Parathyroid adenoma (tissue), 2 donors: ENCODE measurements around the gene RETNLB.

Experiments used
- H2AFZ ChIP-seq: fragments of 300-600 bp; sonication (generic); one replicate; pipeline ENCODE4 v1.7.0; 2017; ENCODE audit warnings: antibody characterized with exemption, mild to moderate bottlenecking
- H3K27ac ChIP-seq: fragments of 300-600 bp; sonication (generic); one replicate; pipeline ENCODE4 v1.7.0; 2017
- H3K27me3 ChIP-seq: fragments of 300-600 bp; sonication (generic); one replicate; pipeline ENCODE4 v1.7.0; 2017; ENCODE audit warnings: low read length; ENCODE audit not compliant: control insufficient read depth, insufficient read depth
- H3K36me3 ChIP-seq: fragments of 300-600 bp; sonication (generic); one replicate; pipeline ENCODE4 v1.7.0; 2017; ENCODE audit warnings: low read length; ENCODE audit not compliant: control insufficient read depth, insufficient read depth
- H3K4me1 ChIP-seq: fragments of 300-600 bp; sonication (generic); one replicate; pipeline ENCODE4 v1.7.0; 2017; ENCODE audit warnings: control low read depth
- H3K4me2 ChIP-seq: fragments of 300-600 bp; sonication (generic); one replicate; pipeline ENCODE4 v1.7.0; 2017; ENCODE audit warnings: low read length
- H3K4me3 ChIP-seq: fragments of 300-600 bp; sonication (generic); one replicate; pipeline ENCODE4 v1.7.0; 2017; ENCODE audit warnings: low read depth, low read length
- H3K79me2 ChIP-seq: fragments of 300-600 bp; sonication (generic); one replicate; pipeline ENCODE4 v1.7.0; 2017; ENCODE audit warnings: control low read depth
- H3K9ac ChIP-seq: fragments of 300-600 bp; sonication (generic); one replicate; pipeline ENCODE4 v1.7.0; 2017; ENCODE audit warnings: mild to moderate bottlenecking
- H3K9me3 ChIP-seq: fragments of 300-600 bp; sonication (generic); one replicate; pipeline ENCODE4 v1.7.0; 2017; ENCODE audit warnings: low read length; ENCODE audit not compliant: control insufficient read depth
- CTCF ChIP-seq: fragments of 300-600 bp; sonication (generic); IDR thresholded peaks from one replicate; pipeline ENCODE4 v1.7.0; 2017; ENCODE audit warnings: antibody characterized with exemption, mild to moderate bottlenecking
- donor health status: primary hyperparathyroidism.

The RETNLB gene

DNA sequence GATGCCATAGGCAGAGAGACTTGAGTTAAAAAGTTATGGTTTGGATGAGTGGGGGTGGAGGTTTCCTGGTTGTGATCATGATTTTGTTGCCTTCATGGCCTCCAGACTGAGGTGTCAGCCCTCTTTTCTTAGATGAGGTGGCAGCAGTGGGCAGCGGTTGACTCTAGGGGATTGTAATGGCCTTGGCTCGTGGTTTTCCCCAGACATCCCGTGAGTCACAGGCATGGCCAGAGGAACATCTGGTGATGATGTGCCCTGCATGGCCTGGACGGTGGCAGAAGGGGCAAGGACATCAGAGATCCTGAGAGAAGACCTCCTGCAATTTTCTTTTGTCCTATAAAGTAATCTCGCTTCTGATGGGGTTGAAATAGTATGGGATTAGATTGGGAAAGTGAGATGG lies 12.4 kb downstream of the RETNLB start:
- Histone ChIP-seq H2AFZ (no peak overlapping the region), H3K4me1 (no peaks in the 10 kb centered on the region), H3K79me2 (no peaks in the 10 kb centered on the region), H3K9me3 (no peaks in the 10 kb centered on the region), H3K9ac (no peak overlapping the region), H3K27me3 (no peaks in the 10 kb centered on the region), H3K4me2 (no peak overlapping the region), H3K4me3 (no peak overlapping the region), H3K36me3 (no peaks in the 10 kb centered on the region), H3K27ac (no peak overlapping the region)
- TF ChIP-seq CTCF: no peak

GRCh38 chr3:108742929-108743328 lies 14.3 kb downstream of the RETNLB start:
- TF ChIP-seq CTCF: no peak
- Histone ChIP-seq H3K27me3 (no peaks in the 10 kb centered on the region), H3K9me3 (no peaks in the 10 kb centered on the region), H3K9ac (no peak overlapping the region), H3K79me2 (no peaks in the 10 kb centered on the region), H3K27ac (no peak overlapping the region), H3K4me3 (no peak overlapping the region), H3K4me1 (no peaks in the 10 kb centered on the region), H3K4me2 (no peak overlapping the region), H2AFZ (no peak overlapping the region), H3K36me3 (no peaks in the 10 kb centered on the region)

GRCh38 chr3:108736821-108737220 lies 20.4 kb downstream of the RETNLB start:
- no peaks in the 10 kb centered on the region for H3K4me1 ChIP-seq
- no peak overlapping the region for H3K4me3 ChIP-seq
- H3K27me3 ChIP-seq: no peaks in the 10 kb centered on the region
- H3K79me2 ChIP-seq: no peaks in the 10 kb centered on the region
- H3K9me3 ChIP-seq: no peaks in the 10 kb centered on the region
- no peak overlapping the region for H3K9ac ChIP-seq
- H2AFZ ChIP-seq: no peak overlapping the region
- no peak for TF ChIP-seq CTCF
- no peak overlapping the region for H3K27ac ChIP-seq
- H3K36me3 ChIP-seq: no peaks in the 10 kb centered on the region
- no peak overlapping the region for H3K4me2 ChIP-seq

DNA sequence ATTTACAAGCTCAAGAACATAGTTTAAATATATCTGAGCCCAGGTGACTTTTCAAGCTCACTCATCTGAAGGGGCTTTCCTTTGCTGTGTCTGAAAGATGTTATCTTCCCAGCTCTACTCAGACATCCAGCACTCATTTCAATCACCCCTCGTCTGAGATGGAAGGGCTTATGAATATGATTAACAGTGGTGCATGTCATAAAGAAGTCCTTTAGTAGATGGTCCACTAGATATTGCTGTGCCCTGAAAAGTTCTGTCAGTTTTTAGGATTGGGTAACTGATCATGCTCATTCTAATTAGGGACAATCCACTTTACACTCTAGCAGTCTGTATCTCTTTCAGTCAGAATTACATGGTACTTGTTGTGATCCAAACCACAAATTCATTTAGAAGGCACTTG lies 28.3 kb downstream of the RETNLB start:
- no peak overlapping the region for H3K4me2 ChIP-seq
- no peaks in the 10 kb centered on the region for H3K79me2 ChIP-seq
- TF ChIP-seq CTCF: no peak
- no peaks in the 10 kb centered on the region for H3K27me3 ChIP-seq
- H3K9ac ChIP-seq: no peak overlapping the region
- no peak overlapping the region for H3K4me3 ChIP-seq
- H3K9me3 ChIP-seq: no peaks in the 10 kb centered on the region
- H2AFZ ChIP-seq: no peak overlapping the region
- H3K36me3 ChIP-seq: no peaks in the 10 kb centered on the region
- no peak overlapping the region for H3K27ac ChIP-seq
- H3K4me1 ChIP-seq: no peaks in the 10 kb centered on the region

DNA sequence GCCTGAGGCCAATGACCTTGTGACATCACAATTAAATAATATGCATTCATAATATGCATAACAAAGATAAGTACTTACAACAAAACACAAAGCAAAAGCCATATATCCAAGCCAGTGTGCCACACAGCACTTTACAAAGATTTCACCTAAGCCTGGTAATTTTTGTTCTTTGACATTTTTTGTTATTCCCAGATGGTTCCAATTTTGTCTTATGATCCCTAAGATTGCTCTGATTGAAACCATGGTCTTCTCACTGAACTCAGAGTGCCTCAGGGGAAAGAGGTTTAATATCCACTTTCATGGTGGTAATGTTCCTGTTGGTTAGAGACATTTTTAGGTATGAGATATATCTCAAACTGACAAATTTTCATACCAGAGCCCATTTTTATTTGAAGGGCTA lies 29.1 kb downstream of the RETNLB start:
- Histone ChIP-seq H3K9me3 (no peaks in the 10 kb centered on the region), H3K27ac (no peak overlapping the region), H3K4me3 (no peak overlapping the region), H3K4me1 (no peaks in the 10 kb centered on the region), H3K27me3 (no peaks in the 10 kb centered on the region), H2AFZ (no peak overlapping the region), H3K9ac (no peak overlapping the region), H3K79me2 (no peaks in the 10 kb centered on the region), H3K36me3 (no peaks in the 10 kb centered on the region), H3K4me2 (no peak overlapping the region)
- TF ChIP-seq CTCF: no peak
